ENCODE data around the gene CEP350.

The CEP350 gene

GRCh38 chr1:179973198-179974110 lies 18.8 kb downstream of the CEP350 start:
- H3K36me3 ChIP-seq (ENCODE audit: low read depth) = no peaks in the 10 kb centered on the region
- no peak overlapping the region for H3K4me3 ChIP-seq (ENCODE audit: severe bottlenecking)
- H3K27me3 ChIP-seq (ENCODE audit: insufficient read depth, poor library complexity, severe bottlenecking) = no peaks in the 10 kb centered on the region
- H3K27ac ChIP-seq (ENCODE audit: poor library complexity, severe bottlenecking) = no peak overlapping the region
- H3K4me1 ChIP-seq (ENCODE audit: insufficient read depth, poor library complexity, severe bottlenecking) = no peaks in the 10 kb centered on the region
- no peak for ATAC-seq (ENCODE audit: low read depth)
- no peaks in the 10 kb centered on the region for H3K9me3 ChIP-seq (ENCODE audit: severe bottlenecking)
- TF ChIP-seq CTCF (IDR thresholded peaks at IDR 0.05; ENCODE audit: poor library complexity, severe bottlenecking) = no peak
- DNase-seq (ENCODE audit: low spot score) = no peak

GRCh38 chr1:179976970-179977651 lies 22.5 kb downstream of the CEP350 start:
- Histone ChIP-seq H3K27ac (ENCODE audit: poor library complexity, severe bottlenecking) (no peak overlapping the region), H3K27me3 (ENCODE audit: insufficient read depth, poor library complexity, severe bottlenecking) (no peaks in the 10 kb centered on the region), H3K36me3 (ENCODE audit: low read depth) (no peaks in the 10 kb centered on the region), H3K4me1 (ENCODE audit: insufficient read depth, poor library complexity, severe bottlenecking) (no peaks in the 10 kb centered on the region), H3K9me3 (ENCODE audit: severe bottlenecking) (no peaks in the 10 kb centered on the region), H3K4me3 (ENCODE audit: severe bottlenecking) (no peak overlapping the region)
- ATAC-seq (ENCODE audit: low read depth) (no peak), DNase-seq (ENCODE audit: low spot score) (no peak)
- no peak for TF ChIP-seq CTCF (IDR thresholded peaks at IDR 0.05; ENCODE audit: poor library complexity, severe bottlenecking)

- Histone ChIP-seq H3K27ac (ENCODE audit: poor library complexity, severe bottlenecking) (no peak overlapping the region), H3K27me3 (ENCODE audit: insufficient read depth, poor library complexity, severe bottlenecking) (no peaks in the 10 kb centered on the region), H3K36me3 (ENCODE audit: low read depth) (no peaks in the 10 kb centered on the region), H3K9me3 (ENCODE audit: severe bottlenecking) (no peaks in the 10 kb centered on the region), H3K4me3 (ENCODE audit: severe bottlenecking) (no peak overlapping the region), H3K4me1 (ENCODE audit: insufficient read depth, poor library complexity, severe bottlenecking) (no peaks in the 10 kb centered on the region)
- TF ChIP-seq CTCF (IDR thresholded peaks at IDR 0.05; ENCODE audit: poor library complexity, severe bottlenecking) = no peak
- DNase-seq (ENCODE audit: low spot score) = no peak
- no peak for ATAC-seq (ENCODE audit: low read depth)
Observed at GRCh38 chr1:179978199-179979079, 23.8 kb downstream of the CEP350 start.

GRCh38 chr1:179984101-179984500 lies 29.5 kb downstream of the CEP350 start:
- no peak for ATAC-seq (ENCODE audit: low read depth)
- no peaks in the 10 kb centered on the region for H3K9me3 ChIP-seq (ENCODE audit: severe bottlenecking)
- no peak for TF ChIP-seq CTCF (IDR thresholded peaks at IDR 0.05; ENCODE audit: poor library complexity, severe bottlenecking)

More at GRCh38 chr1:179984101-179984500, 29.5 kb downstream of the CEP350 start:
- H3K36me3 ChIP-seq (ENCODE audit: low read depth) = no peaks in the 10 kb centered on the region; the same call in 1 of the 2 replicates
- H3K27me3 ChIP-seq (ENCODE audit: insufficient read depth, poor library complexity, severe bottlenecking) = no peaks in the 10 kb centered on the region
- H3K4me3 ChIP-seq (ENCODE audit: severe bottlenecking) = no peak overlapping the region
- DNase-seq (ENCODE audit: low spot score) = no peak
- H3K27ac ChIP-seq (ENCODE audit: poor library complexity, severe bottlenecking) = no peak overlapping the region
- H3K4me1 ChIP-seq (ENCODE audit: insufficient read depth, poor library complexity, severe bottlenecking) = no peaks in the 10 kb centered on the region

Measured in RWPE2 (cell line).